Inflammatory macrophage (primary cell): ENCODE data around the gene PHF12.

Experiments
- DNase-seq, 2 donors: peaks; one replicate each; pipeline ENCODE4 v3.0.0-alpha.2; 2020 to 2022

Gene PHF12

DNA sequence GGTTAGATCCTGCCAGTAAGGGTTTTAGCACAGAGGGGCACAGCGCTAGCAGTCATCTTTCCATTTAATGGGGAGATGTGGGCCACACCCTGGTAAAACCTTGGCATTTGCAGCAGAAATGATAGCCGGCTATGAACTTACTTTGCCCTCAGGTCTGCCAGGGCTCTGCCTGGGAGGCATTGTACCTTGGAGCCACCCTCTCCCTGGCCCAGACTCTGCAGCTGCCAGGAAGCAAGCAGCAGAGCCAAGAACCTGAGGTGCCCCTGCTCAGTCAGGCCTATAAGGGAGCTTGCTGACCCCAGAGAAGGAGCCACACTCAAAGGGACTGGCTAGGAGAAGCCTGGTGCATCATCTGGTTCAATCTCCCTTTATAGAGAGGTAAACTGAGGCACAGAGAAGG is 23.7 kb upstream of the PHF12 start:
- no peak for DNase-seq

DNA sequence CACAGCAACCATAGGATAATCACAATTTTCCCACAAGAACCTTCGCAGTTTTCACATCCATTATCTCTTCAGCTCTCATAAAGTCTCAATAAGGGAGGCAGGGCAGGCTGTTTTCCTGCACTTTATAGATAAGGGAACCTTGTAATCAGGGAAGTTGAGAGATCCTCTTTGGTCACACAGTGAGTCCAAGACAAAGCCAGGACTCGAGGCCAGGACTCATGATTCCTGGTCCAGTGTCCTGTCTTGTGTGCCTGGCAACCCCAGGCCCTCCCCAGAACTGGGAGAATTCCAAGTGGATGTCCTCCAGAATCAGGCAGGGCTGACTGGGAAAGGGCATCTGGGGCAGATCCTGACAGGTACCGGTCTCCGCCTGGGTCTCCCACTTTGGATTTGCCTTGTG is 23.1 kb upstream of the PHF12 start:
- peak in 1 of 2 donors; percentile 29 for DNase-seq

DNA sequence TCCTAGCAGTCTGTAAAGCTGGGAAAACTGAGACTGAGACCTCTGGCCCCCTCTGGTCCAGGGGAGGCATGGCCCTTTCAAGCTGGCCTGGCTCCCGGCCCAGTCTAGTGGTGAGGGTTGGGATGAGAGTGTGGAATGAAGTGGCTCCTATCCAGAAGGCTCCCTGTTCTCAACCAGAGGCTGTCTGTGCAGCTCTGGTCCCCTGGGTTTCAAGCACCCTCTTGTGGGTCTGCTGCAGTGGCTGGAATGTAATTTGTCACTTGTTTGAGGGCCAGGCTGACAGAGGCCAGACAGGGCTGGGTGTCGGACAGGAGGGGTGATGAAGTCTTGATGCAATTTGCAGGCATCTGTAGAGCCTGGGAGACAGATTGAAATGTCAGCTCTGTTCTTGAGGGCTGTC is 22.1 kb upstream of the PHF12 start:
- no peak for DNase-seq

DNA sequence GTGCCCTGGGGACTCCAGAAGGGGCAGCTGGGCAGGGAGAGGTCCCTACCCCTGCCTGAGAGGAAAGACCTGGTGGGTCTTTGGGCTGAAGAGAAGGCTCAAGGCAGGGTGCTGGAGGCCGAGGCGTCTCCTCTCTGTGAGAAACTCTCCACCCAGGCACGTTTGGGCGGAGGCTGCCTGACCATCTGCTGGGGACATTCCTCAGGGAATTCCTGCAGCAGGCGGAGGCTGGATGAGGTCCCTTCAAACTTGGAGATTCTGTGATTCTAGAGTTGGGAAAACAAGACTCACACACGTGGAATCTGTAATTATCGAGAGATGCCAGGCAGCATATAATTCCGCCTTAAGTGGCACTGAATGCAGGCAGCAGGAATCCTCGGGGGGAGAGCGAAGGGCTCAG is 21.1 kb upstream of the PHF12 start:
- no peak for DNase-seq

DNA sequence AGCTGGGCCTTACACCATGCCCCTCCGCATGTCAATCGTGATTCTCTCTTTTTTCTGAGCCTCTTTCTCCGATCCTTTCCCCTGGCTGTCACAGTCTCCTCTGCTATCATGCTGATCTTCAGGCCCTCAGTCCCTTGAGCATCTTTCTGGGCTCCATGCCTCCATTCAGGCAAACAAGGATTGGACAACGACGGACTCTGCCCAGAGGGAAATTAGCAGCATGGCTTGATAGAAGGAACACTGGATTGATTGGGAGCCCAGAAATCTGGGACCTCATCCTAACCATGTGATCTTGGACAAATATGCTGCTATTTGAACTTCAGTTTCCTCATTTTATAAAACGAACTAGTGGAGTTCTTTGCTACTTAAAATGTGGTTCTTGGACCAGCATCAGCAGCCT is 19.6 kb upstream of the PHF12 start:
- DNase-seq = no peak

DNA sequence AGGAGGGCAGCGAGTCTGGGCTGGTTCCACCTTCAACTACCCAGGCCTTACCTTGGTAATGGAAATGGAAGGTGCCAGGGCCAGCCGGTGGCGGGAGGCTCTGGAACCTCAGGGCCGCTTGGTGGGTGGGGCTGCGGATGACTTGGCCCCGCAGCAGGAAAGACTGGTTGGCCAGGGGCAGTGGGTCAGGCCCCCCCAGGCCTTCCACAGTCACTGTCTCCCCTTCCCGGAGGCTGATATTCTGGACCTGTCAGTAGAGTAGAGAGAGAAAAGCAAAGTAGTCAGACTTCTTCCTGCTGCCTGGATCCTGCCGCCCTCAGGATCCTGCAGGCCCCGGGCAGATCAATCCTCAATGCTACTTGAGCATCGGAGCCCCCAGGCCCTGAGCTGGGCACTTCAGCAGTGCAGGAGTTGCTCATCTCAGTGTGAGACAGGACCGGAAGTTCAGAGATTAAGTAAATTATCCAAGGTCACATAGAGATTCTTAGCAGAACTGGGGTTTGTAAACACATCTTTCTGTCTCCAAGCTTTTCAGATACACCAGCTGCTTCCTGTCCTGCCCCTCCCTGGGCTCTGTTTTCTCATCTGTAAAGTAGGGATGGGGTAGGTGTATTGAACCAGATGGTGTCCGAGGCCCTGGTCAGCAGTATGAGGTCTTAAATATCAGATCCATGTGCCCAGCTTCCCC is 18.5 kb upstream of the PHF12 start:
- DNase-seq = no peak

DNA sequence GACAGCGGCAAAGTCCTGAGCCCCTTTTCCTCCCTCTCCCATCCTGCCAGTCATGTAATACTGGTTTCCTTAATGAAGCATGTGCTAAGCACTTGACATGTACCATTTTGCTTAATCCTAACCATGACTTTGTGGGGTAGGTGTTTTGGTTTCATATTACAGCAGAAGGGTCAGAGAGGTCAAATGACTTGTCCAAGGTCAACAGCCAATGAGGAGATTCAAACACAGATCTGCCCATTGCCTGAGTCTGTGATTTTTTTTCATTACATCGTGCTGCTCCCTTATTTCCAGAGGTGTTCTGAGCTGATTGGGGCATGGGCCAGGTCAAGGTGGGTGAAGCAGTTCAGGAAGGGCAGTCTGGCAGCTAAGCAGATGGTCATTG is 17.6 kb upstream of the PHF12 start:
- no peak for DNase-seq

DNA sequence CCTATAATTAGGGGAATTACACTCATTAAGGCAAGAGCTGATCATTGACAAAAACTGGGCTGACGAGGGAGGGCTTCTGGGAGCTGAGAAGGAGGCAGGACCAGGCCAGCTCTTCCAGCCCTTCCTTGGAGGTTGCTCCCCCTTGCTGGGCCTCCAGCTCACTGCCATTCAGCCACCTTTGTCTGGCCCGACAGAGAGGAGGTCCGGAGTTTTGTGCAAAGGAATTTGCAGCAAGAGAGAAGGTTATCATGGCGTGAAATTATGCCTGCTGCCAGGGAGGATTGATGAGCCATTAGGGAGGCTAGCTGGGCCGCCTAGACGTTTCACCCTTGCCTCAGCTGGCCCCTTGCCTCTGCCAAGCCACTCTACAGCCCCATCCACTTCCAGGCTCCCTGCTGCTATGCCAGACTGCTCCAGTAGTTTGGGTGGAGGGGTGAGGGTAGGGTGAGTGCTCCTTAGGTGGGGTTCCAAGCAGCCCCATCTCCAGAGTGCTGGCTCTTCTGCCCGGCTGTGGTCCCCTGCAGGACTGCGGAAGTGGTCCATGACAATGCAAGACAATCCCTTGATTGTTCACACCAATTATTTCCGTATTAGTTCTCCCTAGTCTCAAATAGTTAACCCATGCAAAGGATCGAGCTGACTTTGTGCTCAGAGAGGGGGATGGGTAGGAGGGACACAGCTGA is 17.1 kb upstream of the PHF12 start:
- DNase-seq = no peak

DNA sequence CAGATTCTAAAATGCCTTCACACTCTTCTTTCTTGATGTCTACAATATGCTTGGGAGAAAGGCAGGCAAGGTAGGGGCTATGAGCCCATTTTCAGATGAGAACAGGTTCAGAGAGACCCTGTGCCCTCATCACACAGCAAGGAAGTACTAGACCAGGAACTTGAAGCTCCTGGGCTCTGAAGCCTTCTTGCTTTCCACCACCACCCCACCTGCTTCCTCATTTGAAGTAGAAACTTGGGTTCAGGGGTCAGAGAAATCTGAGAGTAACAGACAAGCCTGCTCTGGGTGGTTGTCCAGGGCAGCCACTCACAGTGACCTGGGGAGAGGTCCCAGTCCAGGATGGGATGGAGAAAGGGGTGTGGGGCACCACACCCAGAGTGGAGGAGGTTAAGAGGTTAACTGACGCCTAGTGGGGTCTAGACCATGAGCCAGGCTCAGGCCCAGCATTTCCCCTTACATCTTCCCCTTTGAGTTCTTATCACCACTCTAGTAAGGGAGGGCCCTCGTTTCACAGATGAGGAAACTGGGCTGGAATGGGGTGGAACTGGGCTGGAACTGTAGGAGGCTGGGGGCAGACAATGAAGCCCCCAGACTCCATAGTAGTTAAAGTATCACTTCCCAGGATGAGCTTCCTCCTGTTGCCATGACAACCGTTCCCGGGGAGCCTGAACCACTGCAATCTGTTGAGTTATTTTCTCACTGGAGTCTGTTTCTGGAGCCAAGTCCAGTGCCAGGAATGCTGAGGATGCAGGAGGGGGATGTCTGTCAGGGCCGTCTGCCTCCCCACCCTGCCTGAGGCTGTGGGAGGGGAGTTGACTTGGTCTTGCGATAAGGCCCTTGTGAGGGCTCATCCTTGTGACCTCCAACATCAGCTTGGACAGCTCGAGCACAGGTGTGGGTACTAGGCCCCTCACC is 16.2 kb upstream of the PHF12 start:
- DNase-seq = peak; percentile 54 to 62

DNA sequence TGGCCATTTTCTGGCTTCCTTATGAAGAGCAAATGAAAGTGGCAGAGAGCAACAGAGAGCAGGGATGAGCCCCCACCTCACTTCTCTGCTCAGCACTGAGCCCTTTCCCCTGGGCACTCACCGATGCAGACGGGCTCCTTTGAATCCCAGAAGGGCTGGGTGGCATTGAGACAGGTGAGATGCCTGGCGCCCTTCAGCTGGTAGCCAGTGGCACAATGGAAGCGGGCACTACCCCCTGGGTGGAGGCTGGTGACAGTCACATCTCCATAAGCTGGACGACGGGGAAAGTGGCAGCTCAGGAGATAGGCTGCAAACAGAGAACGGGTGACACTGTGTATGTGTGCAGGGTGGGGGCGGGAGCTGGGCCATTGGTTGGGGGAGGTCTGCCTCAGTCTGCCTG is 12.5 kb upstream of the PHF12 start:
- DNase-seq = no peak

DNA sequence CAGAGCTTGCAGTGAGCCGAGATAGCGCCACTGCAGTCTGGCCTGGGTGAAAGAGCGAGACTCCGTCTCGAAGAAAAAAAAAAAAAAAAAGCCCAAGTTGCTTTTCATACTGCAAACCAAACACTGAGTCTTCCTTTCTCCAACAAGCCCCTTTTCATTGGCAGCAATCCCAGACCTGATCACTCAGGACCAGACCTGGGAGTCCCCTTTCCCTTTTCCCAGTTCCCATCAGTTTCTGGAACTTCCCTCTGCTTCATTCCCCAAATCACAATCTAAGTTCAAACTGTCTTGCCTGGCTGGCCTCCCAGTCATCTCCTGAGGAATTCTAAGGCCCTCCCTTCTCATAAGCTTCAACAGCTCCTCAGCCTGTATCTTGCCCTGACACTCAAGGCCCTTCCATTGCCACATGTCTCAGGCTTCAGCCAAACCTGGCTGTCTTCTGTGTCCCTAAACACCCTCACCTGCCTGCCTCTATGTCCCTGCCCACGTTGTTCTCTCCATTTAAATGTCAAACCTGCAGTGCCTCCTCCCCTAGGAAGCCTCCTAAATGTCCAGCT is 11.8 kb upstream of the PHF12 start:
- no peak for DNase-seq

DNA sequence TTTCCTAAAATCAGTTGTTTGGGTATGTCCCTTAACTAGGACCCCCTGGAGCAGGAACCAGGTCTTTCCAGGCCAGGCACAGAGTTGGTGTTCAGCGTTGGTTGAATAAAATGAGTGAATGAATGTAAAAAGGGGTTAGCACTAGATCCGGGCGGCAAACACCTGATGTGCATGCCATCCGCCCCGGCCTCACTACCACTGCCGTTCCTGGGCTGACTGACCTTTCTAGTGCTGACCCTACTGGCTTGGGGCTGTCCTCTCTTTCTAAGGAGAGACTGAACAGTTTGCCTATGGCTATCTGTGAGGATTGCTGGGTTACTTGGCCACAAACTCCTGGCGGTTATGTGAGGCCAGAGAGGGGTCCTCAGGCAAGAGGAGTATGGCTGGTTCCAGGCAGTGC is 10.1 kb upstream of the PHF12 start:
- no peak for DNase-seq

DNA sequence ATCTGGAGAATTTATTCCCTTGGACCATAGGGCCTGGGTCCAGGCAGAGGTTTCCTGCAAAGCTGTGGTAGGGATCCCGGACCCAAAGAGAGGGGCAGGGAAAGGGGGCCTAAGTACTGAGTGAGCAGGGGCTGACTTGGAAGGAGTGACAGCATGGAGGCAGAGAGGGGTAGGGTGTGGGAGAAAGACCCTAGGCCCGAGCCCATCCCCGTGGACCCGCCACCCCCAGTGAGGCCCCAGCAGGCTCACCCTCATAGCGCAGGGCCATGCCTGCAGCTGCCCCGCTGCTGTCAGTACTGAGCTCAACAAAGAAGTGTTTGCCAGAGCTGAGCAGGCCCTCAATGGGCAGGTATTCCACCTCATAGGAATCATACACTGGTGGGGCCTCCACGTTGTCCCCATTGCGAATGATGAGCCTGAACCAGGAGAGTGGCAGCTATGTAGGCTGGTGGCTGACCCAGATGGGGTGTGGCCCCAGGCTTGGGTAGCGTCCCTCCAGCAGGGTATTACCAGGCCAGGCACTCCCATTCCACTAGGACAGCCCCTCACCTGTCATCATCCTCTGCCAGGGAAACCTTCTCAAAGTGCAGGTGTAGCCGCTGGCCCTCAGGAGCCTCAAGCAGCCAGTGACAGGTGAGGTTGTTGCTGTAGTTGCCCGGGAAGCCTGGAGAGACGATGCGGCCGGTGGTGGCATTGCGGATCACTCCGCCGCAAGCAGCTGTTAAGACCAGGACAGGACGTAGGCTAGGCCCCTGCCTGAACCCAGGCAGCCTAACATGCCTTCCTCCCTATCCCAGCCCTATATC is 9.1 kb upstream of the PHF12 start:
- no peak for DNase-seq

DNA sequence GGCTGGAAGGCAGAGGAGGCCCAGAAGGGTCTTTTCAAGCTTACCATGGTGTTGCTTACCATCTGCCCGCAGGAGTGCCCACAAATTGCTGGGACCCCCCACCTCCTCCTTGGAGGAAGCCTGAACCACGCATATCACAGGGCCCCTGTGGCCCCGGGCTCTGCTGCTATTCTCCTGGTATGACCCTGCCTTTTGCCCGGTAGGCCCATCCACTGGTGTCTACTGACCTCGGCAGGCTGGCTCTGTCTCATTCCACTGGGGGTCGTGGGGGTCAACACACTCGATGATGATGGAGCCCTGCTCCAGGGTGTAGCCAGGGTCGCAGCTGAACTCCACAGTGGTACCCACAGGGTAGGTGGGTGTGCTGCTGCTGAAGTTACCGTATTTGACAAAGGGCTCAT is 8.2 kb upstream of the PHF12 start:
- no peak for DNase-seq

DNA sequence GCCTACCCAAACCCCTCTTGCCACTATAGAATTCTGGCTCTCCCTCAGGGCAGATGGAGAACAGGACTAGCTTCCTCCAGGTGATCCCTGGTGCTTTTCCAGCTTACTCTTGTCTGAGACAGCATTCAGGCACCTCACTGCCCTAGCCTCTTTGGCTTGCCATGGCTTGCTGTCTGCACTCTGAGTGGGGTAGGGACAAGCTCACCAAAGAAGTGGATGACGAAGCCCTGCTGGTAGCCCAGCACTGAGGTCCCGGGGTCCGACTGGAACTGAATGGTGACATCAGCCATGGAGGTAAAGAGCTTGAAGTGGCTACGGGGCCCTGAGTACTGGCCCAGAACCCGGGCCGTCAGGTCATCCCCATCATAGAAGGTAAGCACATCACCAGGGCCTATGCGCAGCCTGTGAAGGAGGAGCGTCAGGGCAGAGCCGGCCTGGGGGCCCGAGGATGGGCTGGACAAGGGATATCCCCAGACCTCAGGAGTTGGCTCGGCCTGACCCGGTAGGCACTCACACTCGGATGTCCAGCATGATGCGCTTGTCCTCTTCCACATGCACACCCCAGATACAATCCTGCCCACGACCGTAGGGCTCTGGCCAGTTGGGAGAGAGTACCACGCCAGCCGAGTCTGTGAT is 7.6 kb upstream of the PHF12 start:
- no peak for DNase-seq

DNA sequence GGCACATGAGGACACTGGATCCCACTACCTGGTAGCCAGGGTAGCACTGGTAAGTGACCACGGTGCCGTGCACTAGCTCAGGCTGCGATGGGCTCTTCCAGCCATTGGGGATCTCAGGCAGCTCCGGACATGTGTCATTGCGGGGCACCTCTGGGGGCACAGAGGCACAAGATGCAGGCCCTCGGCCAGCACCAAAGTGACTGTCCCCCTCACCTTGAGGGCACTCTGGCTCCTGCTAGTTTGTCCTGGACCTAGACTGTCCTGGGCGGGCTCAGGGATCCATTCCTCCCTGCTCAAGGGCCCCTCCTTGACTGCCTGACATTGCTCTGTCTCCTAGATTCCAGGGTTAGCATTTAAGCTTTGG is 6.7 kb upstream of the PHF12 start:
- no peak for DNase-seq

DNA sequence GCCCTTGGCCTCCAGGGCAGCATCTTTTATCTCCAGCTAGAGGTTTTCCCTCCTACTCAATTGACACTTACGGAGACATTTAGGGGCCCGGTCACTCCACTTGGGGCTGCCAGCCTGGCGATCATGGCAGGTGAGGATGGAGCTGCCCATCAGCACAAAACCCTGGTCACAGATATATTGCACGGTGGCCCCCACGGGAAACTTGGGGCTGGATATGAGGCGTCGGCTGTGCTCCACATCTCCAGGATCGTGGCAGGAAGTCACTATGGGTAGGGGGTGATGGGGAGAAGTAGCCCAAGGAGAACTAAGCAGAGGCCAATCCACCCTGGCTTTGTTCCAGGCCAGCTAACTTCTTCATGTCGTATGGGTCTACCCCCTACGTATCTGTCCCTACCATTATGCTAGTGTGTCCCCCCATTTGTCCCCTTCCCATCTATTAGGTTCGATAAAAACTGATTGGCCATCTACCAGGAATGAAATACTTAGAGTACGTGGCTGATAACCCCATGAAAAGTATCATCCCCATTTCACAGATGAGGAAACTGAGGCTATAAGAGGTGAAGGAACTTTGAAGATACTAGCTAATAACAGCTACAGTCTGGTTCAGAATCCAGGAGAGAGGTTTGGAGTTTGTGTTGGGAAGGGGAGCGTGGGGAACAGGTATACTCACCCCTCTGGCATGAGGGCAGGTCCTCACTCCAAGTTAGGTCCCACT is 6.1 kb upstream of the PHF12 start:
- no peak for DNase-seq

DNA sequence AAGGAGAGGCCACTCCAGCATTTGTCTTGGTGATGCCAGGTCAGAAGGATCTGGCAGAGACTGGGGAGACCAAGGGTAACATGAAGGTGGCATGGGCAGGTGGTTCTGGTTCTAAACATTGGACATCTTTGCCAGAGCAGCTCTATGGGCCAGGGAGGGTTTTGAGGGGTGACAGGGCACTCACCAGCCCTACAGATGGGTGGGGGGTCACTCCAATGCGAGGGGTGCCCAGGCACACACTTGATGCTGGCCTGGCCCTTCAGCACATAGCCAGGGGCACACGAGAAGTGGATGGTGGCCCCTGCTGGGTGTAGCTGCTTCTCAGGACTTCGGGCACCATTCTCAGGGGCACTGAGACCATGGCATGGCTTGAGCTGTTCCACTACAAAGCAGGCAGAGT is 5.5 kb upstream of the PHF12 start:
- no peak for DNase-seq

DNA sequence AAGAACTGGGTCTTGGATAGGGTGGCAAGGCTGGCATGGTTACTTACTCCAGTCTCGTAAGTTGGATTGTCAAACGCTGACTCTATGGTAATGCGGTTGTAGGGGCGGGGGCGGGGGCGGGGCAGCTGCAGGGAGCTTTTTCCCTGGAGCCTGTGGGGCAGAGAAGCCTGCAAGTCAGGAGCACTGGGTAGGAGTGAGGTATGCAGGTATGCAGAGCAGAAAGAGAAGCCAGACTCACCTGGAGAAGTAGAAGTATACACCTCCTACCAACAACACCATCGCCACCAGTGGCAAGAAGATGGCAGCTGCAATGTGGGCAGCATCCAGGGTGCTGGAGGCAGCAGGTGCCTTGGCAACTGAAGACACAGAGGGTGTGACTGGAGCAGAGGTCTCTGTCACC is 4.8 kb upstream of the PHF12 start:
- no peak for DNase-seq

DNA sequence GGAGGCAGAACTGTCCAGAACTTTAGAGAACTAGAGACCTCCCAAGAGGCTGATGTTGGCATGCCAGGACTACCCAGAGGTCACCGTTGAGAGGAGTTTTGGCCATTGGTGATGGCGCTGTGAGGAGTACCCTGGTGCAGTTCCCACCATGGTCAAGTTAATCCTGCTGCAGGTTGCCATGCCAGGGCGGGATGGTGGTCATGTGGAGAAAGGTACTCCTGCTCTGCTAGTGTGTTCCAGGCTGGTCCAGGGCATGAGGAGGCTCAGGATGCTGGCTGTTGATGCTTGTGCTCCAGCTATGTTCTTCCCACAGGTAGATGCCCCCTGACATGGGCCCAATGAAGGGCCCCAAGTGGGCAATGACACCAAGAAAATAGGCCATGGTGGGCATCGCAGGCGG is 4.1 kb upstream of the PHF12 start:
- no peak for DNase-seq

DNA sequence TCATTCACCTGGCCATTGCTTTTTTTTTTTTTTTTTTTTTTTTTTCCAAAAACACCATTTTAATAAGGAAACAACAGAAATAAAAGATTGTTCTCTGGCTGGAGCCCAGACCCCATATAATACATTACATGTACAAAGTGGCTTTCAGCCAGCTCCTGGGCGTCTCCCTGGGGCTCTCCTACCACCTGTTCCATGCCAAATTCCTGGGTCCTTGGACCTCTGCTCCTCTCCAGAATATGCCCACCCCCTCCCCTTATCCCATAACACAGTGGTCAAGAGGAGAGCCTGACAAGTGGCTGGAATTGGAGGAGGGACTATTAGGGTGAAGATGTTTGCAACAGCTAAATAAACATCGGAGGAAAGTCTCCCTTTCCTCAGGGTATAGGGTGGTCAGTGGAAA is 3.6 kb upstream of the PHF12 start:
- no peak for DNase-seq
